ENCODE results near the gene TMEM269.

DNA sequence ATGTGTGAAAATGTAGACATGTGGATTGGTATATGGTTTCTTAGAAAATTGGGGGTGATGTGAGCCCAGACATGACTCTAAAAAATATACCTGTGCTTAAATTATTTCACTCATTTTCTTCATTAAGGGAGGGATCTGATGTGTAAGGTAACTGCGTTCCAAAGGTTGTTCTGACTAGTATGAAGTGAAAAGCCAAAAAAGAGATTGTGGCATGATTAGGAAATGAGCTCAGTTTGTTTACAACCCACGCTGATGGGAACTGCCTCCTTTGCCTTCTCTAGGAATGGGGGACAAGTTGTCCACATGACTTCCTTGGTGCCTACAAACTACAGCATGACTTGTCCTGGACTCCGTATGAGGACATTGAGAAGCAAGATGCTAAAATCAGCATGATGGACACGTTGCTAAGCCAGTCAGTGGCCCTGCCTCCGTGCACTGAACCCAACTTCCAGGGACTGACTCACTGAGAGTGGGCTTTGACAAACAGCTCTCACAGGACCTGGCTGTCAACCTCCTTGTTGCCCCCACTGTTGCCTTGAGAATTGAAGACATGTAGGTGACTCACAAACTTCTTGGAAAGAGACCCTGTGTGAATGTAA is 9.8 kb upstream of the TMEM269 start:
- TF ChIP-seq, protein P1, sequence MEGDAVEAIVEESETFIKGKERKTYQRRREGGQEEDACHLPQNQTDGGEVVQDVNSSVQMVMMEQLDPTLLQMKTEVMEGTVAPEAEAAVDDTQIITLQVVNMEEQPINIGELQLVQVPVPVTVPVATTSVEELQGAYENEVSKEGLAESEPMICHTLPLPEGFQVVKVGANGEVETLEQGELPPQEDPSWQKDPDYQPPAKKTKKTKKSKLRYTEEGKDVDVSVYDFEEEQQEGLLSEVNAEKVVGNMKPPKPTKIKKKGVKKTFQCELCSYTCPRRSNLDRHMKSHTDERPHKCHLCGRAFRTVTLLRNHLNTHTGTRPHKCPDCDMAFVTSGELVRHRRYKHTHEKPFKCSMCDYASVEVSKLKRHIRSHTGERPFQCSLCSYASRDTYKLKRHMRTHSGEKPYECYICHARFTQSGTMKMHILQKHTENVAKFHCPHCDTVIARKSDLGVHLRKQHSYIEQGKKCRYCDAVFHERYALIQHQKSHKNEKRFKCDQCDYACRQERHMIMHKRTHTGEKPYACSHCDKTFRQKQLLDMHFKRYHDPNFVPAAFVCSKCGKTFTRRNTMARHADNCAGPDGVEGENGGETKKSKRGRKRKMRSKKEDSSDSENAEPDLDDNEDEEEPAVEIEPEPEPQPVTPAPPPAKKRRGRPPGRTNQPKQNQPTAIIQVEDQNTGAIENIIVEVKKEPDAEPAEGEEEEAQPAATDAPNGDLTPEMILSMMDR (IDR thresholded peaks at IDR 0.05) = no peak
- TF ChIP-seq EZH2 (IDR thresholded peaks at IDR 0.05; ENCODE audit: borderline replicate concordance, insufficient read depth, low read depth, low read length, poor library complexity, severe bottlenecking) = no peak

All from B cell (primary cell).